GM12875 (cell line): ENCODE data around the gene LSM7.

Source experiments
- H3K4me3 ChIP-seq: one replicate; pipeline ENCODE4 v1.5.1; 2011; ENCODE audit warnings: low read depth, low read length, control low read depth
- TF ChIP-seq, protein P1 (sequence below): IDR thresholded peaks from 2 replicates; pipeline ENCODE4 v1.5.1; 2011; ENCODE audit warnings: low read depth, mild to moderate bottlenecking, control low read depth, inconsistent platforms, low read length, moderate library complexity, borderline replicate concordance; ENCODE audit not compliant: insufficient read depth

The LSM7 gene

DNA sequence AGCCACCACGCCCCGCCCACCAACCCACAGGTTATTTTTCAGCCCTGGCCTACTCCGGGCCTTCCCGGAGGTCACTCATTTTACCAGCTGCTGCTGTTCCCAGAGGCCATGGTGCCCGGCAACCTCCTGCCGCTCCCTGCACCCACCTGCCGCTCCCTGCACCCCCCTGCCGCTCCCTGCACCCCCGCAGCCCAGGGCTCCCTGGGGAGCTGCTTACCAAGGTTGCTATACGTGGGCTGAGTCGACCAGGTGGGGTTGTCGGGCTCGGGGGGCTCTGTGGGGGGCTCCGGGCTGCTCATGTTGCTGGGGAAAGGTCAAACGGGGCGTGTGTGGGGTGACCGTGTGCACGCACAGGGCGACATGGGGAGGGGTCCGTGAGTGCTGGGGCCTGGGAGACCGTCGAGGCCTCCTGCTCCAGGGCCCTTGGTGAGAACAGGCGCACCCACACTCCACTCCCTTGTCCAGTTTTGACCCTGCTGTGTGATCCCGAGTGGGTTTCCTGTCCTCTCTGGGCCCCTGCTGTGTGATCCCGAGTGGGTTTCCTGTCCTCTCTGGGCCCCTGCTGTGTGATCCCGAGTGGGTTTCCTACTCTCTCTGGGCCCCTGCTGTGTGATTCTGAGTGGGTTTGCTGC is 47.6 kb downstream of the LSM7 start:
- H3K4me3 ChIP-seq, result no peak overlapping the region
- TF ChIP-seq, protein P1, sequence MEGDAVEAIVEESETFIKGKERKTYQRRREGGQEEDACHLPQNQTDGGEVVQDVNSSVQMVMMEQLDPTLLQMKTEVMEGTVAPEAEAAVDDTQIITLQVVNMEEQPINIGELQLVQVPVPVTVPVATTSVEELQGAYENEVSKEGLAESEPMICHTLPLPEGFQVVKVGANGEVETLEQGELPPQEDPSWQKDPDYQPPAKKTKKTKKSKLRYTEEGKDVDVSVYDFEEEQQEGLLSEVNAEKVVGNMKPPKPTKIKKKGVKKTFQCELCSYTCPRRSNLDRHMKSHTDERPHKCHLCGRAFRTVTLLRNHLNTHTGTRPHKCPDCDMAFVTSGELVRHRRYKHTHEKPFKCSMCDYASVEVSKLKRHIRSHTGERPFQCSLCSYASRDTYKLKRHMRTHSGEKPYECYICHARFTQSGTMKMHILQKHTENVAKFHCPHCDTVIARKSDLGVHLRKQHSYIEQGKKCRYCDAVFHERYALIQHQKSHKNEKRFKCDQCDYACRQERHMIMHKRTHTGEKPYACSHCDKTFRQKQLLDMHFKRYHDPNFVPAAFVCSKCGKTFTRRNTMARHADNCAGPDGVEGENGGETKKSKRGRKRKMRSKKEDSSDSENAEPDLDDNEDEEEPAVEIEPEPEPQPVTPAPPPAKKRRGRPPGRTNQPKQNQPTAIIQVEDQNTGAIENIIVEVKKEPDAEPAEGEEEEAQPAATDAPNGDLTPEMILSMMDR, result no peak

- TF ChIP-seq, protein P1, result no peak
- no peak overlapping the region for H3K4me3 ChIP-seq
Observed at GRCh38 chr19:2278459-2279158, 49.8 kb downstream of the LSM7 start.

DNA sequence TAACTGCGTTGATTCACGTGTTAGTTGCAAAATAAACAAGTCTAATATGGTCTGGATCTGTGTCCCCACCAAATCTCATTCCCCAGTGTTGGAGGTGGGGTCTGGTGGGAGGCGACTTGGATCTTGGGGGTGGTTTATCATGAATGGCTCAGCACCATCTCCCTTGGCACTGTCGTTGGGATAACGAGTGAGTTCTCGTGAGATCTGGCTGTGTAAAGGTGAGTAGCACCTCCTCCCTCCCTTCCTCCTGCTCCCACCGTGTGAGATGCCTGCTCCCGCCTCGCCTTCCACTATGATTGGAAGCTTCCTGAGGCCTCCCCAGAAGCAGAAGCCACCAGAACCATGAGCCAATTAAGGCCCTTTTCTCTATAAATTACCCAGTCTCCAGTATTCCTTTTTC is 51.2 kb downstream of the LSM7 start:
- no peak overlapping the region for H3K4me3 ChIP-seq
- TF ChIP-seq, protein P1, result no peak

DNA sequence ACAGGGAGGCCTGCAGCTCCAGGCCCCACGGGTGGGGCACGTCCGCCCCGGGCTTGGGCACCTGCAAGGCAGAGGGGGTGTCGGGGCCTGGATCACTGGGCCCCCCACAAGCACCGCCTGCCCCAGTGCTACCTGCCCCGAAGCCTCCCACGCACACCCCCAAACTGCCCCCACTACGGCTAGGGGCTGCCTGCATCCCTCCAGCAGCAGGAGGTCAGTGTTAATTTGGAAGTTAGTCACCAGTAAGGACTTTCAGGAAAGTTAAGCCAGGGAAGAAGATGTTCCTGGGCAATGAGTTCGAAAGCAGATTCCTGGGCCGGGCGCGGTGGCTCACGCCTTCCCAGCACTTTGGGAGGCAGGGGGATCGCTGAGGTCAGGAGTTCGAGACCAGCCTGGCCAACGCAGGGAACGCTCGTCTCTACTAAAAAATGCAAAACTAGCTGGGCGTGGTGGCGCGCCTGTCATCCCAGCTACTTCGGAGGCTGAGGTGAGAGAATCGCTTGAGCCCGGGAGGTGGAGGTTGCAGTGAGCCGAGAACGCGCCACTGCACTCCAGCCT is 51.9 kb downstream of the LSM7 start:
- TF ChIP-seq, protein P1, result no peak
- no peak overlapping the region for H3K4me3 ChIP-seq

- TF ChIP-seq, protein P1, result no peak
- H3K4me3 ChIP-seq, result no peak overlapping the region
Observed at GRCh38 chr19:2275588-2276428, 52.6 kb downstream of the LSM7 start.

- TF ChIP-seq, protein P1, result peak; percentile 59
- H3K4me3 ChIP-seq, result no peak overlapping the region
Observed at GRCh38 chr19:2274931-2275535, 53.4 kb downstream of the LSM7 start.
